SH-SY5Y (cell line): Measurements from ENCODE around the gene ETV5.

Source experiments
- GATA2 ChIP-seq: IDR thresholded peaks from 2 replicates; pipeline ENCODE4 v1.6.1; 2011; ENCODE audit warnings: mild to moderate bottlenecking, low read depth, low read length
- GATA3 ChIP-seq: IDR thresholded peaks from 2 replicates; pipeline ENCODE4 v1.6.1; 2011; ENCODE audit warnings: low read depth, mild to moderate bottlenecking, low read length, moderate library complexity

DNA sequence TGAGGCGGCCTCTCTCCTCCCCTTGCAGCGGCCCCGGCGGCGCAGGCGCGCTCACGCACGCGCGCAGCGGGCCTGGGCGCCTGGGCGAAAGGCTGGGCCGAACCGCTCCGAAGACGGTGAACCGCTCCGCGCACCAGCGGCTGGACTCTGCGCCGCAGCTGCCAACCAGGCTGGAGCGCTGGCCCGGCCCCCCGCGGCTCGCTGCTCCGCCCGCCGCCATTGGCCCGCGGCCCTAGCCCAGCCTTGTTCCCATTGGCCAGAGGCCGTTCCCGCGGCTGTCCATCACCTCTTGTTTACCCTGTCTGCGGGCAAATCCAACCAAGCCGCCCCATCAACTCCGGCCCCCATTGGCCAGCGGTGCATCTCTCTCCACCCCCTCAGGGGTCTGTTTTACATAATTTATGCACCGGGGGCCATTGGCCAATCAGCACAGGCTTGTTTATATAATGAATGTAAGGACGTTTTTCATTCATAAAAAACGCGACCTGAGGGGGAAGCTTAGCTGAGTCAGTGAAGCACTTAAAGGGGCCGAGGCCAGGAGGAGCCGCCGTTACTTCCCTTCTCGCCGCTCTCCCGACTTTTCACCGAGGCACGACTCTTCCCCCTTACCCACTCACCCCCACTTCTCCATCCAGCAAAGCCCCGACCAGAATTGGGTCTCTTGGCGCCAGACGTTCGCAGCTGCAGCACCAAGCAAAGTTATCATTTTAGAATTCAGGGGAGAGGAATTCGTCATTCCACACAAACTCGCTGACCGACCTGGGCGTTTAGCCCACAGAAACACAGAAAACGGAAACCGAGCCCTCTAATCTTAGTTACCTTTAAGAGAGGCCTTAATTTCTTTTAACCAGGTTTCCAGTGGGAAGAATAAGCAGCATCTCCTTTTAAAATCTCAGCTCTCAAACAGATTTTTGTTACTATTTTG, at the start of gene ETV5:
- no peak for TF ChIP-seq GATA3
- TF ChIP-seq GATA2 = no peak
